IMR-90 (cell line): ENCODE measurements around the gene TCFL5.

ENCODE experiments used
- POLR2A ChIP-seq: IDR thresholded peaks from 2 replicates; pipeline ENCODE4 v1.6.1; 2012; ENCODE audit warnings: mild to moderate bottlenecking, low read depth, low read length
- RAD21 ChIP-seq: IDR thresholded peaks from 2 replicates; pipeline ENCODE4 v1.6.1; 2012; ENCODE audit warnings: low read length, improper control_type of control experiment
- RCOR1 ChIP-seq: IDR thresholded peaks from 2 replicates; pipeline ENCODE4 v1.6.1; 2012; ENCODE audit warnings: mild to moderate bottlenecking, low read length, improper control_type of control experiment; ENCODE audit not compliant: insufficient replicate concordance
- TF ChIP-seq, protein P1 (sequence below): conservative IDR thresholded peaks from 2 replicates; pipeline ENCODE4 v1.5.1; 2012; ENCODE audit warnings: mild to moderate bottlenecking, low read depth, low read length, improper control_type of control experiment
- TF ChIP-seq, protein P2 (sequence below): fragments of 150-350 bp; IDR thresholded peaks from 2 replicates; pipeline ENCODE4 v1.6.1; 2017; ENCODE audit warnings: mild to moderate bottlenecking, antibody characterized with exemption, low read length, low read depth

DNA sequence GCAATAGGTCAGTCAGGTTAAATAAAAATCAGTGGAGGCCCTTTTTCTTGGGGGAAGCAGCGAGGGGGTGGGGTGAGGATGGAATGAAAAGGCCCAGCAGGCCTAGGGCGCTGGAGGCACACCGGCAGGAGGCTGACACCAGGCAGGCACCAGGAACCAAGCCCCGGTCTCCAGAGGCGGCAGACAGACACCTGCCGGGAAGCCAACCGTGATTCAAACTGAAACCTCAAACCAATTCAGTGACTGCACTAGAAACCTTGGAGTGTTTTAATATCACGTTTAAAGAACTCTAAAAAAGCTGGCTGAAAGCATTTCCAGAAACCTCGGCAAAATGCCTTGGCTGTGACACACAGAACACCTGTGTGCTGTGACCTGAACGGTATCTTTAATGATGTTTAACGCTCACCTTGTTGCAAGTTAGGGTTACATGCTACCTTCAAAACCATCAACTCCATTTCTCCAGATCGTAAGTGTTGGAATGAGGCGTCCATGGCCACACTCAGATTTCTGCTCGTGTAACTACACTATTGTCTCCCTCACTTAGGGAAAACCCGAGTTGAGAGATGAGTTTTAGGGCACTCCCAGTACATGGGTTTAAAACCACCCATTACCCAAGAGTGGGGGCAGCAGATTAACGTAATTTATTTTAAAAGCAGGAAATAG is 37.5 kb upstream of the TCFL5 start:
- TF ChIP-seq, protein P1, sequence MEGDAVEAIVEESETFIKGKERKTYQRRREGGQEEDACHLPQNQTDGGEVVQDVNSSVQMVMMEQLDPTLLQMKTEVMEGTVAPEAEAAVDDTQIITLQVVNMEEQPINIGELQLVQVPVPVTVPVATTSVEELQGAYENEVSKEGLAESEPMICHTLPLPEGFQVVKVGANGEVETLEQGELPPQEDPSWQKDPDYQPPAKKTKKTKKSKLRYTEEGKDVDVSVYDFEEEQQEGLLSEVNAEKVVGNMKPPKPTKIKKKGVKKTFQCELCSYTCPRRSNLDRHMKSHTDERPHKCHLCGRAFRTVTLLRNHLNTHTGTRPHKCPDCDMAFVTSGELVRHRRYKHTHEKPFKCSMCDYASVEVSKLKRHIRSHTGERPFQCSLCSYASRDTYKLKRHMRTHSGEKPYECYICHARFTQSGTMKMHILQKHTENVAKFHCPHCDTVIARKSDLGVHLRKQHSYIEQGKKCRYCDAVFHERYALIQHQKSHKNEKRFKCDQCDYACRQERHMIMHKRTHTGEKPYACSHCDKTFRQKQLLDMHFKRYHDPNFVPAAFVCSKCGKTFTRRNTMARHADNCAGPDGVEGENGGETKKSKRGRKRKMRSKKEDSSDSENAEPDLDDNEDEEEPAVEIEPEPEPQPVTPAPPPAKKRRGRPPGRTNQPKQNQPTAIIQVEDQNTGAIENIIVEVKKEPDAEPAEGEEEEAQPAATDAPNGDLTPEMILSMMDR: no peak
- TF ChIP-seq, protein P2, sequence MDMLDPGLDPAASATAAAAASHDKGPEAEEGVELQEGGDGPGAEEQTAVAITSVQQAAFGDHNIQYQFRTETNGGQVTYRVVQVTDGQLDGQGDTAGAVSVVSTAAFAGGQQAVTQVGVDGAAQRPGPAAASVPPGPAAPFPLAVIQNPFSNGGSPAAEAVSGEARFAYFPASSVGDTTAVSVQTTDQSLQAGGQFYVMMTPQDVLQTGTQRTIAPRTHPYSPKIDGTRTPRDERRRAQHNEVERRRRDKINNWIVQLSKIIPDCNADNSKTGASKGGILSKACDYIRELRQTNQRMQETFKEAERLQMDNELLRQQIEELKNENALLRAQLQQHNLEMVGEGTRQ: no peak
- TF ChIP-seq RCOR1 (no peak), POLR2A (no peak), RAD21 (no peak)
